GM21619 (cell line): ENCODE measurements around the gene EPHB1.
"Not testable (repeated sequence)": the region's sequence is repeated elsewhere in the genome, so short reads cannot be mapped to it uniquely, and the experiment has no call there.

Experiments used
- ATAC-seq: cut with Tn5 transposase; IDR thresholded peaks from one replicate; pipeline ENCODE4 v1.9.1; 2021; ENCODE audit not compliant: unreplicated experiment

Gene EPHB1

GRCh38 chr3:134991472-134992010, 196.5 kb downstream of the EPHB1 start:
- ATAC-seq = no peak

- no peak for ATAC-seq
These were observed 197.1 kb downstream of the EPHB1 start for GRCh38 chr3:134992180-134992579.

DNA sequence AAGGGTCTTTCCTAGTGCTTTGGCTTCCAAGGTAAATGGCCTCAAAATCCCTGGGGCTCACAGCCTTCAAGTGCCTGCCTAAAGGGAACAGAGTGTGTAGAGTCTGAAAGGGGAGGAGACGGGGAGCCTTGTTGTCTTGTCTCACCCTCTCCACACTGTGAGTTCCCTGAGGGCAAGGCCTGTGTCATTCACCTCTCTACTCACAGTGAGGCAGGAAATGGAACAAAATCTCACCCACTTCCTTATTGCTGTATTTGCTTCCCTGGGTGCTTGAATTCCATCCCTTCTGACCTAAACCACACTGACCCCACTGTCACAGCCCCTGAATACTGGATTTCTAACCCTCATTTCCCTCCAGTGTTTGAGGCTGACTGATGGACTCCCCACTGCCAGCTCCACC, 197.5 kb downstream of the EPHB1 start:
- ATAC-seq = peak; percentile 50

DNA sequence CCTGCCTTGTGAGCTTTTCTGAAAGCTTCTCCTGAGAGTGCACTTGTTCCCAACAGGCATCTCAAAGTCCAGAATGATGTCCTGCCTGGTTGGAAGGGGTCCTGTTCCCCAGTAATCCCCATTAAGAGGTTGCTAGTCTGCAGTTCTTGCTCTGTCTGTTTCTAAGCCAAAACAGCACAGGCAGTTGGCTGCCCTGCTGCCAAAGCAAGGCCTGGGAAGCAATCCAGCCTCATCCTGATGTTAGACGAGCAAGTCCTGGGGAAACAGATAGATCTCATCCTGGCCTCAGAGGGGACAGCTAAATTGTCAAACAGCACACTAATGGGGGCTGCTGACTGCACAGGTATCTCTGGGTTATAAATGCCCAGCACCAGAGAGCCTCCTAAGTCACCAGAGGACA, 198.0 kb downstream of the EPHB1 start:
- ATAC-seq = no peak

- peak; percentile 47 for ATAC-seq
These were observed 203.1 kb downstream of the EPHB1 start for GRCh38 chr3:134998158-134998557.

DNA sequence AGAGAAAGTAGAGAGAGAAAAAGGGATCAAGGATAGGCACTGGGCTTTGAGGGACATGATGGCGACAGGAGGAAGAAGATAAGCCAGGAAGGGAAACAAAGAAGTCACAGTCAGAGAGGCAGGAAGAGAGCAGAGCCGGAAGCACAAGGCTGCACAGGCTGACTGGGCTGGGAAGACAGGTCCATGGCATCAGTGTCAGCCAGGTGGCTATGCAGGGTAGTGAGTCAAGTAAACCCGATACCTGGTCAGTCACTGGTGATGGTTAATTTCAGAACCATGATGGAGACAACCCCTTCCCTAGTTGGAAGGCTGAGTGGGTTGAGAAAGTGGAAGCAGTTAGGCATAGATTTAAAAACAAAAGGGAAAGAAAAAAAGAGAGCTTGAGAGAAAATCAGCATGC, 203.8 kb downstream of the EPHB1 start:
- no peak for ATAC-seq

DNA sequence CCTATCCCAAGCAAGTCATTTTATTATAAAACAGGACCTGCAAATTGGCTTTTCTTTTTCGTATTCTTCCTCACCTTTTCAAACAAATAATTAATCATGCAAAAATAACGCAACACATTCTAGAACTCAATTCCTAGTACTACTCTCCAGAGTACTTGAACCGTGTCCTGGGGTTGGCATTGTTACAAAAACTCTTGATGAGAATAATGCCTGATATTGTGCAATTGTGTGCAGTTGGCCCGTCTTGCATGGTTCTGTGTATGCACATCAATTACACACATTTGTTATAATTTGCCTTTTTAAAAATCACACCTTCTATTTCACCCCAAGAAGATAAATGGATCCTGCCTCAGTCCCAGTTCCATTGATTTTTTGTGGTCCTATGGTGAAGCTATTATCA, 205.4 kb downstream of the EPHB1 start:
- no peak for ATAC-seq

DNA sequence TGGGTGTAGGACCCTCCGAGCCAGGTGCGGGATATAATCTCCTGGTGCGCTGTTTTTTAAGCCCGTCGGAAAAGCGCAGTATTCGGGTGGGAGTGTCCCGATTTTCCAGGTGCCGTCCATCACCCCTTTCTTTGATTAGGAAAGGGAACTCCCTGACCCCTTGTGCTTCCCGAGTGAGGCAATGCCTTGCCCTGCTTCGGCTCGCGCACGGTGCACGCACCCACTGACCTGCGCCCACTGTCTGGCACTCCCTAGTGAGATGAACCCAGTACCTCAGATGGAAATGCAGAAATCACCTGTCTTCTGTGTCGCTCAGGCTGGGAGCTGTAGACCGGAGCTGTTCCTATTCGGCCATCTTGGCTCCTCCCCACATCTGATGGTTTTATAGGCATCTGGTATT, 210.6 kb downstream of the EPHB1 start:
- not testable (repeated sequence) for ATAC-seq

DNA sequence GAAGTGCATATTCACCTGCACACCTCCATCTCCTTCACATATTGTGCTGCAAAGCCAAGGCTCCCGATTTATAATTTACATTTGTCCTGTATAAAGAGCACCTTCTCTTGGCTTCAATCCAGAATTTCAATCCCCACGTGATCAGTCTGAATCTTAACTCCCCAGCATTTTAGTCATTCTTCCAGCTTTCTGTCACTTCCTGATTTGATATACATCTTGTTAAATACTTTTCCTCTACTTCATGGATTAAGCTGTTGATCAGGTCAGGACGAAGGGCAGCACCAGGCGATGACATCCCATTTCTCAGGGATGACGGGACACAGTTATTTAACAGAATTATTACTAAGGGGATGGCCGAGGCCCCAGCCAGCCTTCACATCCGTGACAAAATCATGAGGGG, 212.5 kb downstream of the EPHB1 start:
- ATAC-seq = no peak

DNA sequence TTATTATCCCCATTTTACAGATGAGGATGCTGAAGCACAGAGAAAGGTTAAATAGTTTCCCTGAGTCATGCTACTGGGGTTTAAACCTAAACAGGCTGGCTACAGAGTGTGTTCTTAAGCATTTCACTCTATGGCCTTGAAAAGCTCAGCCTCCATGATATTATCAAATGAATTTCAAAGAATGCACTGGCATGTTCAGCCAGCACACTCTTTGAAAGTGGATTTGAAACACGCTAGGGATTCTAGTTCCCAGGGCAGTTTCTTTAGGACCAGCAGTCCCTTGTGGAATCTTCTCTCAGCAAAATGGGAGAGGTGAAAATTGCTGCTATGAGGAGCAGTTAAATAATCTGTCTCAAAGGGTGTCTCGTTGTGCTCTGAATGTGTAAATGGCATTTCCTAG, 213.3 kb downstream of the EPHB1 start:
- ATAC-seq = no peak

- no peak for ATAC-seq
These were observed 214.0 kb downstream of the EPHB1 start for GRCh38 chr3:135009014-135009413.

GRCh38 chr3:135012101-135012500, 217.0 kb downstream of the EPHB1 start:
- no peak for ATAC-seq

DNA sequence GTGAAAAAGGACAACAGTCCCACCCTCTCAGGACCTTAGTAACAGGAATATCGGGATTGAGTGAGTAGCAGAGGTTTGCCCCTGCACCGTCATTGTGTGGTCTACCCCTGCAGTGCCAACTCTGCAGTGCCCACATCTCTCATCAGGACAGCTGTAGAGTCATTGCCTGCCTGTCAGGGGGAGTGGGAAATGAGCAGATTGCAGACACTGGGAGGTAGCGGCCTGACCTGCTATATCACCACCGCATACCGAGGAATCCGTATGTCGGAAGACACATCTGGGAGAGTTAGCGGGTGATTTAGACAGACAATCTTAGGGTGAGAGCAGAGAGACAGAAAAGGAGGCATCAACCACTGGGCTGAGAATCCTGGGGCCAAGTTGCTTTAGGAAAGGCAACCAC, 218.1 kb downstream of the EPHB1 start:
- ATAC-seq = no peak

GRCh38 chr3:135014566-135014965, 219.5 kb downstream of the EPHB1 start:
- no peak for ATAC-seq

- ATAC-seq = no peak
These were observed 222.2 kb downstream of the EPHB1 start for GRCh38 chr3:135017003-135017893.

DNA sequence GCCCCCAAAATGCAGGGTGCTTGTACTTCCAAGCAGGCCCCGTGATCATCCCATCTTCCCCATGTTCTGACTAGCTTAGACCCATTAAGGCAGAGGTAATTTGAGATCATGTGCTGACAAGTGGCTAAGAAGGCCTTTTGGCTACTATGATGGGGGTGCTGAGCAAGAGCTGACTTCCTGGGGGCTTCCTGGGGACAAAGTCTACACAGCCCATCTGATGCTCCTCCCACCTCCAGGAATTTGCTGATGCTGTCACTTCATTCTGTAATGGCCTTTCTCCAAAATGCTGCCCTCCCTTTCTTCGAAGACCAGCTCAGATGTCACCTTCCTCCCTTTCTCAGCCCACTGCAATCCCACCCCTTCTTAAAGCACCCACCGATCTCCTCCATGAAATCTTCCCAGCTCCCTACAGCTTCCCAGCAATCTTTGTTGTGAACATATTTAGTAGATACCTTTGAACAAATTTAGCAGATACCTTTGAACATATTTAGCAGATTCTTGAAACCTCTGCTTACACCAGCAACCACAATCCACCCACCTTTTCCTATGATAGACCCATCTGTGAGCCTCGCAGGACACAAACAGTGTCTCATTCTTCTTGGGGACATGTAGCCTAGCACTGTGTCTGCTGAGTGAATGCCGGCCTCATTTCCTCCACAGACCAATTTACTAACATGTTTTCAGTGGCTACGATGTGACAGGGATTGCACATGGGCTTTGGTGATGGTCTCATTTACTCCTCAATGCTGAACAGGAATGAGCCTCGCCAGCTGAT, 223.3 kb downstream of the EPHB1 start:
- peak; percentile 53 for ATAC-seq

- no peak for ATAC-seq
These were observed 225.1 kb downstream of the EPHB1 start for GRCh38 chr3:135020181-135020580.

- ATAC-seq = peak; percentile 78
These were observed 229.1 kb downstream of the EPHB1 start for GRCh38 chr3:135023996-135024658.

- ATAC-seq = not testable (repeated sequence)
These were observed 235.9 kb downstream of the EPHB1 start for GRCh38 chr3:135030768-135031615.

DNA sequence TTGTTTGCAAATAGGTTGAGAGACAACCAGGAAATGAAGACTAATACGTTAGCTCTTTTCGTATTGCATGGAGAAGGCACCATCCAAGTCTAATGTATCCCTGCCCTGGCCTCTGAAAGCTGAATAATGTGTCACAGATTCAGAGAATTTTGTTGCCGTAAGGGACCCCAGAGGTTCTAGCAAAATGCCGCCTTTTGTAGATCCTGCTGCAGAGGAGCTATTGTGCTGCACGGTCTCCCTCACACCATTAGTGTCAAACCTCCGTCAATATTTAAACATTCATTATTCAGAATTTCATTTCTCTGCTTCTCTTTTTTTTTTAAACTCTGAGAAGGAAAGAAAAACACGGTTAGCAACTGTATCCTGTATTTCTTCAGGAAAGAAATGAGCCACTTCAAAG, 238.7 kb downstream of the EPHB1 start:
- ATAC-seq = no peak
